PC-3 (cell line): ENCODE data around the gene PMS2.
"Not testable (repeated sequence)": the region's sequence is repeated elsewhere in the genome, so short reads cannot be mapped to it uniquely, and the experiment has no call there.

Experiments
- CTCF ChIP-seq: fragments of 300-600 bp; sonication (generic); conservative IDR thresholded peaks from 2 replicates; pipeline ENCODE4 v1.5.1; 2017; ENCODE audit warnings: antibody characterized with exemption, low read depth, mild to moderate bottlenecking, low read length
- EZH2 ChIP-seq: fragments of 300-600 bp; sonication (generic); IDR thresholded peaks from one replicate; pipeline ENCODE4 v1.6.1; 2017; ENCODE audit warnings: antibody characterized with exemption, mild to moderate bottlenecking, low read length; ENCODE audit not compliant: unreplicated experiment
- EZH2phosphoT487 ChIP-seq: fragments of 300-600 bp; sonication (generic); IDR thresholded peaks from 2 replicates; pipeline ENCODE4 v1.6.1; 2018; ENCODE audit warnings: mild to moderate bottlenecking, antibody characterized with exemption, low read length, borderline replicate concordance

- TF ChIP-seq CTCF, EZH2, EZH2phosphoT487: not testable (repeated sequence)
Observed at GRCh38 chr7:5924180-5924579, 84.7 kb downstream of the PMS2 start.
